ENCODE results near the gene ATAD3B.
"Not testable (repeated sequence)": the region's sequence is repeated elsewhere in the genome, so short reads cannot be mapped to it uniquely, and the experiment has no call there.

DNA sequence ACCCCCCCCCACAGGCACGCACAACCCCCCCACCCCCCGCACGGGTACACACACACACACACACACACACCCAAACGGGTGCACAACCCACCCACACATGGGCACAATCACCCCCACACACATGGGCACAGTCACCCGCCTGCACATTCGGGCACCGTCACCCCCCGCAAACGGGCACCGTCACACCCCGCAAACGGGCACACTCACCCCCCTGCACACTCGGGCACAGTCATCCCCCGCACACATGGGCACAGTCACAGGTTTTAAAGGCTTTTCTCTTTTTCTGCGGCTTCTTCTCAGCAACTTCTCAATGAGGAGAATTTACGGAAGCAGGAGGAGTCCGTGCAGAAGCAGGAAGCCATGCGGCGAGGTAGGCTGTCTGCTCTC is 47.0 kb downstream of the ATAD3B start:
- TF ChIP-seq, protein P1, sequence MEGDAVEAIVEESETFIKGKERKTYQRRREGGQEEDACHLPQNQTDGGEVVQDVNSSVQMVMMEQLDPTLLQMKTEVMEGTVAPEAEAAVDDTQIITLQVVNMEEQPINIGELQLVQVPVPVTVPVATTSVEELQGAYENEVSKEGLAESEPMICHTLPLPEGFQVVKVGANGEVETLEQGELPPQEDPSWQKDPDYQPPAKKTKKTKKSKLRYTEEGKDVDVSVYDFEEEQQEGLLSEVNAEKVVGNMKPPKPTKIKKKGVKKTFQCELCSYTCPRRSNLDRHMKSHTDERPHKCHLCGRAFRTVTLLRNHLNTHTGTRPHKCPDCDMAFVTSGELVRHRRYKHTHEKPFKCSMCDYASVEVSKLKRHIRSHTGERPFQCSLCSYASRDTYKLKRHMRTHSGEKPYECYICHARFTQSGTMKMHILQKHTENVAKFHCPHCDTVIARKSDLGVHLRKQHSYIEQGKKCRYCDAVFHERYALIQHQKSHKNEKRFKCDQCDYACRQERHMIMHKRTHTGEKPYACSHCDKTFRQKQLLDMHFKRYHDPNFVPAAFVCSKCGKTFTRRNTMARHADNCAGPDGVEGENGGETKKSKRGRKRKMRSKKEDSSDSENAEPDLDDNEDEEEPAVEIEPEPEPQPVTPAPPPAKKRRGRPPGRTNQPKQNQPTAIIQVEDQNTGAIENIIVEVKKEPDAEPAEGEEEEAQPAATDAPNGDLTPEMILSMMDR (IDR thresholded peaks at IDR 0.05 in 4 of 5, conservative IDR thresholded peaks at IDR 0.05 in 1 of 5), result not testable (repeated sequence)
- not testable (repeated sequence) for TF ChIP-seq POLR2A (IDR thresholded peaks at IDR 0.05)
